Progenitor cell of endocrine pancreas (in vitro differentiated cells): ENCODE data around the gene CAPN2. TPM values are rescaled to one million over a fixed set of nuclear protein-coding genes. Genes with fewer than 3 reads are reported as not detected.

Experiments
- DNase-seq: peaks from one replicate; pipeline ENCODE4 v3.0.0; 2021; ENCODE audit warnings: low spot score; ENCODE audit not compliant: unreplicated experiment
- H3K27ac Mint-ChIP-seq: 2 replicates; pipeline ENCODE4 v1.8.0; 2021; ENCODE audit warnings: mild to moderate bottlenecking, moderate library complexity, mixed read lengths
- H3K27me3 Mint-ChIP-seq: 2 replicates; pipeline ENCODE4 v1.8.0; 2021; ENCODE audit warnings: mixed read lengths
- H3K36me3 Mint-ChIP-seq: 2 replicates; pipeline ENCODE4 v1.8.0; 2022; ENCODE audit warnings: mixed read lengths; ENCODE audit not compliant: insufficient read depth
- H3K4me1 Mint-ChIP-seq: 2 replicates; pipeline ENCODE4 v1.8.0; 2021; ENCODE audit warnings: low read depth, mixed read lengths
- H3K4me3 Mint-ChIP-seq: 2 replicates; pipeline ENCODE4 v1.8.0; 2021; ENCODE audit warnings: low read depth, mild to moderate bottlenecking, moderate library complexity, mixed read lengths
- H3K9me3 Mint-ChIP-seq: 2 replicates; pipeline ENCODE4 v1.8.0; 2021; ENCODE audit warnings: low read depth, mixed read lengths
- CTCF ChIP-seq: fragments of 200-600 bp; sonication (generic); IDR thresholded peaks from one replicate; pipeline ENCODE4 v1.5.0; 2021; ENCODE audit warnings: antibody characterized with exemption, mild to moderate bottlenecking; ENCODE audit not compliant: unreplicated experiment
- long read RNA-seq: library from polyadenylated mRNA; unstranded; transcript quantifications from one replicate; pipeline ENCODE4 v2.0.0, GENCODE V29; 2020
- total RNA-seq: library from RNA; stranded (reverse); gene quantifications from 2 replicates; pipeline ENCODE4 v1.2.1, GENCODE V29; 2021

Gene CAPN2
- 20.3 and 33.8 TPM in 2 replicates for total RNA-seq
- long read RNA-seq: 0 reads

GRCh38 chr1:223712194-223712849, at the start of gene CAPN2:
Gene CAPN2, plus strand, starts transcription at chr1:223712539. Its CDS starts 102 bp downstream, at chr1:223712641.
- Mint-ChIP-seq H3K36me3 (peaks cover 2% of the 10 kb centered on the region), H3K4me1 (peaks cover 32% of the 10 kb centered on the region), H3K4me3 (peak within 1 kb of the TSS; percentile 77)

GRCh38 chr1:223662943-223663342, 49.4 kb upstream of the CAPN2 start:
- Mint-ChIP-seq H3K4me1 (peaks cover 3% of the 10 kb centered on the region), H3K27me3 (peaks cover 9% of the 10 kb centered on the region), H3K4me3 (no peak overlapping the region), H3K9me3 (peaks cover under 1% of the 10 kb centered on the region), H3K36me3 (no peaks in the 10 kb centered on the region), H3K27ac (no peak overlapping the region)
- TF ChIP-seq CTCF: no peak
- DNase-seq: no peak

More at GRCh38 chr1:223712194-223712849, at the start of gene CAPN2:
- TF ChIP-seq CTCF: peak; percentile 66
- peak within 1 kb of the TSS; percentile 63 for H3K27ac Mint-ChIP-seq
- DNase-seq: peak; percentile 63
- no peaks in the 10 kb centered on the region for H3K9me3 Mint-ChIP-seq
- peaks cover 91% of the 10 kb centered on the region for H3K27me3 Mint-ChIP-seq

GRCh38 chr1:223664106-223664505, 48.2 kb upstream of the CAPN2 start:
- Mint-ChIP-seq H3K9me3 (no peaks in the 10 kb centered on the region), H3K36me3 (no peaks in the 10 kb centered on the region), H3K27me3 (peaks cover 9% of the 10 kb centered on the region), H3K4me3 (no peak overlapping the region), H3K27ac (no peak overlapping the region), H3K4me1 (peaks cover 11% of the 10 kb centered on the region)
- DNase-seq: no peak
- no peak for TF ChIP-seq CTCF

- H3K27me3 Mint-ChIP-seq: peaks cover 6% of the 10 kb centered on the region
- TF ChIP-seq CTCF: no peak
- H3K36me3 Mint-ChIP-seq: no peaks in the 10 kb centered on the region
- H3K4me3 Mint-ChIP-seq: no peak within 1 kb of the TSS
- H3K4me1 Mint-ChIP-seq: peaks cover 11% of the 10 kb centered on the region
- no peak within 1 kb of the TSS for H3K27ac Mint-ChIP-seq
- DNase-seq: no peak
- no peaks in the 10 kb centered on the region for H3K9me3 Mint-ChIP-seq
These were observed 46.6 kb upstream of the CAPN2 start, which contains the start of gene CAPN8 for GRCh38 chr1:223665592-223666312. Gene CAPN8, minus strand, starts transcription at chr1:223665701. Its CDS starts 55 bp downstream, at chr1:223665646.

- DNase-seq: no peak
- no peak for TF ChIP-seq CTCF
- H3K4me1 Mint-ChIP-seq: peaks cover 11% of the 10 kb centered on the region
- H3K36me3 Mint-ChIP-seq: no peaks in the 10 kb centered on the region
- no peak overlapping the region for H3K27ac Mint-ChIP-seq
- no peaks in the 10 kb centered on the region for H3K9me3 Mint-ChIP-seq
- H3K27me3 Mint-ChIP-seq: peaks cover 8% of the 10 kb centered on the region
- H3K4me3 Mint-ChIP-seq: no peak overlapping the region
These were observed 44.7 kb upstream of the CAPN2 start for GRCh38 chr1:223667484-223668182.
